ENCODE measurements around the gene HAS3.

Gene HAS3

GRCh38 chr16:69112285-69113129, 7.1 kb downstream of the HAS3 start:
- Histone ChIP-seq H3F3A (ENCODE audit: control insufficient read depth, insufficient read depth) (peaks cover 4% of the 10 kb centered on the region), H3K36me3 (ENCODE audit: control insufficient read depth, low read length) (peaks cover 22% of the 10 kb centered on the region), H3K4me3 (ENCODE audit: low read length) (no peak overlapping the region), H3K9me2 (replicated peaks; ENCODE audit: control insufficient read depth, low read length) (no peaks in the 10 kb centered on the region), H3K79me2 (ENCODE audit: control insufficient read depth, low read length) (peaks cover 5% of the 10 kb centered on the region; the same call in 1 of the 2 replicates), H3K4me1 (ENCODE audit: control insufficient read depth, low read length) (peaks cover 9% of the 10 kb centered on the region), H4K20me1 (ENCODE audit: control insufficient read depth, insufficient read depth, low read depth, low read length) (peaks cover 11% of the 10 kb centered on the region; the same call in 1 of the 2 replicates), H3K9me3 (ENCODE audit: control insufficient read depth, insufficient read depth, low read length) (no peaks in the 10 kb centered on the region), H3K27me3 (ENCODE audit: control insufficient read depth, low read length) (peaks cover 3% of the 10 kb centered on the region), H3K4me2 (ENCODE audit: low read length) (no peak overlapping the region), H3K27ac (ENCODE audit: low read depth, low read length) (no peak overlapping the region)
- TF ChIP-seq CTCF (IDR thresholded peaks at IDR 0.05; ENCODE audit: low read depth, low read length, poor library complexity, severe bottlenecking) = peak; percentile 84
- no peak for TF ChIP-seq EZH2phosphoT487 (IDR thresholded peaks at IDR 0.05; ENCODE audit: borderline replicate concordance, low read length)

- Histone ChIP-seq H3K79me2 (ENCODE audit: control insufficient read depth, low read length) (peaks cover 5% of the 10 kb centered on the region; the same call in 1 of the 2 replicates), H3K9me2 (replicated peaks; ENCODE audit: control insufficient read depth, low read length) (no peaks in the 10 kb centered on the region), H3K4me3 (ENCODE audit: low read length) (no peak overlapping the region), H4K20me1 (ENCODE audit: control insufficient read depth, insufficient read depth, low read depth, low read length) (peaks cover 11% of the 10 kb centered on the region; the same call in 1 of the 2 replicates), H3K36me3 (ENCODE audit: control insufficient read depth, low read length) (peaks cover 29% of the 10 kb centered on the region), H3K27ac (ENCODE audit: low read depth, low read length) (no peak overlapping the region), H3K4me1 (ENCODE audit: control insufficient read depth, low read length) (peaks cover 2% of the 10 kb centered on the region), H3K9me3 (ENCODE audit: control insufficient read depth, insufficient read depth, low read length) (no peaks in the 10 kb centered on the region), H3K4me2 (ENCODE audit: low read length) (no peak overlapping the region), H3F3A (ENCODE audit: control insufficient read depth, insufficient read depth) (peaks cover 6% of the 10 kb centered on the region), H3K27me3 (ENCODE audit: control insufficient read depth, low read length) (no peaks in the 10 kb centered on the region; the same call in 1 of the 2 replicates)
- TF ChIP-seq EZH2phosphoT487 (IDR thresholded peaks at IDR 0.05; ENCODE audit: borderline replicate concordance, low read length) (no peak), CTCF (IDR thresholded peaks at IDR 0.05; ENCODE audit: low read depth, low read length, poor library complexity, severe bottlenecking) (no peak)
Measured at GRCh38 chr16:69113216-69113615, 7.8 kb downstream of the HAS3 start.

DNA sequence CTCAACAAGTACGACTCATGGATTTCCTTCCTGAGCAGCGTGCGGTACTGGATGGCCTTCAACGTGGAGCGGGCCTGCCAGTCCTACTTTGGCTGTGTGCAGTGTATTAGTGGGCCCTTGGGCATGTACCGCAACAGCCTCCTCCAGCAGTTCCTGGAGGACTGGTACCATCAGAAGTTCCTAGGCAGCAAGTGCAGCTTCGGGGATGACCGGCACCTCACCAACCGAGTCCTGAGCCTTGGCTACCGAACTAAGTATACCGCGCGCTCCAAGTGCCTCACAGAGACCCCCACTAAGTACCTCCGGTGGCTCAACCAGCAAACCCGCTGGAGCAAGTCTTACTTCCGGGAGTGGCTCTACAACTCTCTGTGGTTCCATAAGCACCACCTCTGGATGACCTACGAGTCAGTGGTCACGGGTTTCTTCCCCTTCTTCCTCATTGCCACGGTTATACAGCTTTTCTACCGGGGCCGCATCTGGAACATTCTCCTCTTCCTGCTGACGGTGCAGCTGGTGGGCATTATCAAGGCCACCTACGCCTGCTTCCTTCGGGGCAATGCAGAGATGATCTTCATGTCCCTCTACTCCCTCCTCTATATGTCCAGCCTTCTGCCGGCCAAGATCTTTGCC, 9.0 kb downstream of the HAS3 start:
- no peak overlapping the region for H3K4me3 ChIP-seq (ENCODE audit: low read length)
- H3F3A ChIP-seq (ENCODE audit: control insufficient read depth, insufficient read depth) = peaks cover 6% of the 10 kb centered on the region
- no peaks in the 10 kb centered on the region for H3K9me2 ChIP-seq (replicated peaks; ENCODE audit: control insufficient read depth, low read length)
- H3K9me3 ChIP-seq (ENCODE audit: control insufficient read depth, insufficient read depth, low read length) = no peaks in the 10 kb centered on the region
- no peaks in the 10 kb centered on the region for H3K27me3 ChIP-seq (ENCODE audit: control insufficient read depth, low read length)
- H3K4me1 ChIP-seq (ENCODE audit: control insufficient read depth, low read length) = no peaks in the 10 kb centered on the region
- H3K36me3 ChIP-seq (ENCODE audit: control insufficient read depth, low read length) = peaks cover 41% of the 10 kb centered on the region
- H3K27ac ChIP-seq (ENCODE audit: low read depth, low read length) = no peak overlapping the region
- no peak overlapping the region for H3K4me2 ChIP-seq (ENCODE audit: low read length)
- H3K79me2 ChIP-seq (ENCODE audit: control insufficient read depth, low read length) = peaks cover 6% of the 10 kb centered on the region; the same call in 1 of the 2 replicates
- TF ChIP-seq EZH2phosphoT487 (IDR thresholded peaks at IDR 0.05; ENCODE audit: borderline replicate concordance, low read length) (no peak), CTCF (IDR thresholded peaks at IDR 0.05; ENCODE audit: low read depth, low read length, poor library complexity, severe bottlenecking) (no peak)
- peaks cover 14% of the 10 kb centered on the region; the same call in 1 of the 2 replicates for H4K20me1 ChIP-seq (ENCODE audit: control insufficient read depth, insufficient read depth, low read depth, low read length)
